Stromal cell of bone marrow (primary cell): Measurements from ENCODE around the gene GIMAP5.

Experiments
- DNase-seq: peaks from one replicate; pipeline ENCODE4 v3.0.0-alpha.2; 2012; ENCODE audit warnings: low read depth

Gene GIMAP5

GRCh38 chr7:150735596-150736358, 1.4 kb upstream of the GIMAP5 start:
- DNase-seq: no peak

- DNase-seq: no peak
Measured at GRCh38 chr7:150736864-150737263, 354 bp upstream of the GIMAP5 start.

- no peak for DNase-seq
Measured at GRCh38 chr7:150738092-150738491, 874 bp downstream of the GIMAP5 start.

GRCh38 chr7:150738591-150739001, 1.4 kb downstream of the GIMAP5 start:
- no peak for DNase-seq

GRCh38 chr7:150739033-150739432, 1.8 kb downstream of the GIMAP5 start:
- no peak for DNase-seq

- no peak for DNase-seq
Measured at GRCh38 chr7:150740053-150740452, 2.8 kb downstream of the GIMAP5 start.

- DNase-seq: no peak
Measured at GRCh38 chr7:150742286-150742968, 5.2 kb downstream of the GIMAP5 start.

GRCh38 chr7:150744041-150744656, 6.9 kb downstream of the GIMAP5 start:
- no peak for DNase-seq

GRCh38 chr7:150745086-150745485, 7.9 kb downstream of the GIMAP5 start:
- no peak for DNase-seq

GRCh38 chr7:150745876-150746275, 8.7 kb downstream of the GIMAP5 start:
- DNase-seq: no peak

GRCh38 chr7:150746921-150747320, 9.7 kb downstream of the GIMAP5 start:
- no peak for DNase-seq

GRCh38 chr7:150748376-150748775, 11.2 kb downstream of the GIMAP5 start:
- no peak for DNase-seq

GRCh38 chr7:150751702-150752101, 14.5 kb downstream of the GIMAP5 start:
- DNase-seq: no peak

GRCh38 chr7:150753239-150753638, 16.0 kb downstream of the GIMAP5 start:
- no peak for DNase-seq

GRCh38 chr7:150753826-150754603, 16.8 kb downstream of the GIMAP5 start:
- peak; percentile 11 for DNase-seq

- no peak for DNase-seq
Measured at GRCh38 chr7:150754951-150755350, 17.7 kb downstream of the GIMAP5 start.

GRCh38 chr7:150755473-150756099, 18.4 kb downstream of the GIMAP5 start:
- DNase-seq: no peak

GRCh38 chr7:150756166-150756565, 18.9 kb downstream of the GIMAP5 start:
- no peak for DNase-seq

GRCh38 chr7:150756858-150757257, 19.6 kb downstream of the GIMAP5 start:
- no peak for DNase-seq

- no peak for DNase-seq
Measured at GRCh38 chr7:150759479-150759878, 22.3 kb downstream of the GIMAP5 start.

- no peak for DNase-seq
Measured at GRCh38 chr7:150766334-150766709, 29.1 kb downstream of the GIMAP5 start.

- no peak for DNase-seq
Measured at GRCh38 chr7:150769768-150770167, 32.5 kb downstream of the GIMAP5 start.
